ENCODE results near the gene PTPN11. TPM values are rescaled to one million over a fixed set of nuclear protein-coding genes. Genes with fewer than 3 reads are reported as not detected.

Gene PTPN11
- total RNA-seq, 4 donors from 2014 or later, result 90.6 to 136 (median 110) TPM

DNA sequence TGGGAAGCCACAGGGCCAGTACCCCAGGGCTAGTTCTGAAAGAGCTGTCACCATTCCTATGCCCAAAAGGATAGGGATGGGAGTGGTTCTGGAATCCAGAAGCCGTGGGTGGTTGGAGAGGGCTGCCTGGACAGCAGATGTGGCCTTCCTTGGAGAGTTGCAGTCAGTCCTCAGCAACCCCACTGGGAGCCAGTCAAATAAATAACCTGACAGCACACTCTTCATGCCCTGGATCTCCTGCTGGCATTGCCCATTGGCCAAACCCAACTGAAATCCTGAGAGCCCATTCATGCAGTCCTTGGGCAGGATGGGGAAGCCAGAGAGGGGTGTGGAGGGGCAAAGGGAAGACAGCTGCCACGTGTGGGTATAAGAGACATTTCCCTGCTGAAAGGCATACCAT lies 128.2 kb downstream of the PTPN11 start:
- Histone ChIP-seq H3K27ac (no peak overlapping the region), H3K27me3 (no peaks in the 10 kb centered on the region), H3K36me3 (no peaks in the 10 kb centered on the region), H3K4me3 (no peak overlapping the region), H3K9me3 (peaks cover 0 to 2% (median 0%) of the 10 kb centered on the region in 4 donors), H3K4me1 (no peaks in the 10 kb centered on the region)
- WGBS, 2 donors, result 58 to 71% methylated on average over 2 of the region's 2 CpGs
- no peak for DNase-seq (ENCODE audit: low spot score in 2 of 2)
- TF ChIP-seq, protein P1, sequence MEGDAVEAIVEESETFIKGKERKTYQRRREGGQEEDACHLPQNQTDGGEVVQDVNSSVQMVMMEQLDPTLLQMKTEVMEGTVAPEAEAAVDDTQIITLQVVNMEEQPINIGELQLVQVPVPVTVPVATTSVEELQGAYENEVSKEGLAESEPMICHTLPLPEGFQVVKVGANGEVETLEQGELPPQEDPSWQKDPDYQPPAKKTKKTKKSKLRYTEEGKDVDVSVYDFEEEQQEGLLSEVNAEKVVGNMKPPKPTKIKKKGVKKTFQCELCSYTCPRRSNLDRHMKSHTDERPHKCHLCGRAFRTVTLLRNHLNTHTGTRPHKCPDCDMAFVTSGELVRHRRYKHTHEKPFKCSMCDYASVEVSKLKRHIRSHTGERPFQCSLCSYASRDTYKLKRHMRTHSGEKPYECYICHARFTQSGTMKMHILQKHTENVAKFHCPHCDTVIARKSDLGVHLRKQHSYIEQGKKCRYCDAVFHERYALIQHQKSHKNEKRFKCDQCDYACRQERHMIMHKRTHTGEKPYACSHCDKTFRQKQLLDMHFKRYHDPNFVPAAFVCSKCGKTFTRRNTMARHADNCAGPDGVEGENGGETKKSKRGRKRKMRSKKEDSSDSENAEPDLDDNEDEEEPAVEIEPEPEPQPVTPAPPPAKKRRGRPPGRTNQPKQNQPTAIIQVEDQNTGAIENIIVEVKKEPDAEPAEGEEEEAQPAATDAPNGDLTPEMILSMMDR (IDR thresholded peaks at IDR 0.05), result no peak
- TF ChIP-seq EP300 (IDR thresholded peaks at IDR 0.05), result no peak
- TF ChIP-seq POLR2A (IDR thresholded peaks at IDR 0.05), result no peak

DNA sequence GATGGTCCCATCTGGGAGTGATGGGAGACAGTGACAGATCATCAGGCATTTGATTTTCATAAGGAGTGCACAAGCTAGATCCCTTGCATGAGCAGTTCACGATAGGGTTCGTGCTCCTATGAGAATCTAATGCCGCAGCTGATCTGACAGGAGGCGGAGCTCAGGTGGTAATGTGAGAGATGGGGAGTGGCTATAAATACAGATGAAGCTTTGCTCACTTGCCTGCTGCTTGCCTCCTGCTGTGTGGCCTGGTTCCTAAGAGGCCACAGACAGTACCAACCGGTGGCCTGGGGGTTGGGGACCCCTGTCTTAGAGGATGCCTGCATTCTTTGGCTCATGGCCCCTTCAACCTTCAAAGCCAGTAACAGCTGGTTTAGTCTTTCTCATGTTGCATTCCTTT lies 130.3 kb downstream of the PTPN11 start:
- no peak for DNase-seq (ENCODE audit: low spot score in 2 of 2)
- WGBS, 2 donors, result 75 to 76% methylated on average over 5 of the region's 5 CpGs
- Histone ChIP-seq H3K4me1 (no peaks in the 10 kb centered on the region), H3K36me3 (no peaks in the 10 kb centered on the region), H3K4me3 (no peak overlapping the region), H3K27me3 (no peaks in the 10 kb centered on the region), H3K27ac (no peak overlapping the region), H3K9me3 (peaks cover 0 to 12% (median 0%) of the 10 kb centered on the region in 4 donors)
- TF ChIP-seq EP300 (IDR thresholded peaks at IDR 0.05), result no peak
- TF ChIP-seq, protein P1 (IDR thresholded peaks at IDR 0.05), result no peak
- no peak for TF ChIP-seq POLR2A (IDR thresholded peaks at IDR 0.05)

DNA sequence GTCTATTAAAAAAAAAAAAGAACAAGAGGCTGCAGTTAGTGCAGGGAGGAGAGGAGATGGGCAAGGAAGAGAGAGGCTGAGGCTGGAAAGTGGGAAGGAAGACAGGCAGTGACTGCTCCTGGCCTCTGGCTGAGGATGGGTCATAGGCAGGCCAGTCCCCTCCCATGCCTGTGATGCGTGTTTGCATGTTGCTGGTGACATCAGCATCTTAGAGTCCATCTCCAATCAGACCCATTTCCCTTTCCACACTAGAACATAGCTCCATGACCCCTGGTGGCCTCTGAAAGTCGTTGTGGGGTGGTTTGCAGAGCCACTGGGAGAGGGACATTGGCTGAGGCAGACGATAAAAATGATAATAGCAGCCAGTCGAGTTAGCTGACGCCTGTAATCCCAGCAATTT lies 132.9 kb downstream of the PTPN11 start:
- TF ChIP-seq POLR2A (IDR thresholded peaks at IDR 0.05), result no peak
- TF ChIP-seq EP300 (IDR thresholded peaks at IDR 0.05), result no peak
- TF ChIP-seq, protein P1 (IDR thresholded peaks at IDR 0.05), result no peak
- Histone ChIP-seq H3K9me3 (peaks cover 0 to 12% (median 0%) of the 10 kb centered on the region in 4 donors), H3K36me3 (no peaks in the 10 kb centered on the region), H3K27me3 (no peaks in the 10 kb centered on the region), H3K4me3 (no peak overlapping the region), H3K4me1 (no peaks in the 10 kb centered on the region), H3K27ac (no peak overlapping the region)
- WGBS, 2 donors, result 47 to 48% methylated on average over 5 of the region's 5 CpGs
- DNase-seq (ENCODE audit: low spot score in 2 of 2), result no peak

DNA sequence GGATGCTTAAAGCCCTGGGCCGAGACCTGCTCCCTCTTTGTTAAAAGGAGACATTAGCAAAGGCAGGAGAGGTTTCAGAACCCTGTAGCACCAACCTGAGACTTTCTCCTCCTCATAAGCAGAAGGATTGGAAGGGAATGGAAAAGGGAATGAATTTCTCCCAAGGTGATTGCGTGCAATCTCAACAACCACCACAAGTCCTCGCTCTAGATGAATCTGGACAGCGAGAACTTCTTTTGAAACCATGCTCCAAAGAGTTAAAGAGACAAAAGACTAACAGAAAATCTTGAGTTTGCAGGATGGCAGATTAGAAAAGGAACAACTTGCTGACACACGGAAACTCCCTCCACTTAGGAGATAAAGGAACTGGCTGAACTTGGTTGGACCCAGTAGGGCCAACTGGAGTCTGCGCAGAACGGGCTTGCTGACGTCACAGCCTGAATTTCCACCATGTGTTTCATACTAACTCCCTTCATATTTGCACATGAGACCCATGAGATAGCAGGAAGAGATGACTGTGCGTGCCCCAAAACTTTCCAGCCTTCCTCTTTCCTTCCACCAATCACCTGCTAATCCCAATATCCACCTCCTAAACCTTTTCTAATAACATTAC lies 137.0 kb downstream of the PTPN11 start:
- no peaks in the 10 kb centered on the region for H3K36me3 ChIP-seq
- no peak overlapping the region for H3K27ac ChIP-seq
- WGBS, 2 donors, result 77 to 84% methylated on average over 9 of the region's 9 CpGs
- no peaks in the 10 kb centered on the region for H3K27me3 ChIP-seq
- no peak overlapping the region for H3K4me3 ChIP-seq
- peaks cover 0 to 15% (median 0%) of the 10 kb centered on the region in 4 donors for H3K9me3 ChIP-seq
- TF ChIP-seq EP300 (IDR thresholded peaks at IDR 0.05) (no peak), POLR2A (IDR thresholded peaks at IDR 0.05) (no peak)
- TF ChIP-seq, protein P1 (IDR thresholded peaks at IDR 0.05), result no peak
- H3K4me1 ChIP-seq, result no peaks in the 10 kb centered on the region
- no peak for DNase-seq (ENCODE audit: low spot score in 2 of 2)

DNA sequence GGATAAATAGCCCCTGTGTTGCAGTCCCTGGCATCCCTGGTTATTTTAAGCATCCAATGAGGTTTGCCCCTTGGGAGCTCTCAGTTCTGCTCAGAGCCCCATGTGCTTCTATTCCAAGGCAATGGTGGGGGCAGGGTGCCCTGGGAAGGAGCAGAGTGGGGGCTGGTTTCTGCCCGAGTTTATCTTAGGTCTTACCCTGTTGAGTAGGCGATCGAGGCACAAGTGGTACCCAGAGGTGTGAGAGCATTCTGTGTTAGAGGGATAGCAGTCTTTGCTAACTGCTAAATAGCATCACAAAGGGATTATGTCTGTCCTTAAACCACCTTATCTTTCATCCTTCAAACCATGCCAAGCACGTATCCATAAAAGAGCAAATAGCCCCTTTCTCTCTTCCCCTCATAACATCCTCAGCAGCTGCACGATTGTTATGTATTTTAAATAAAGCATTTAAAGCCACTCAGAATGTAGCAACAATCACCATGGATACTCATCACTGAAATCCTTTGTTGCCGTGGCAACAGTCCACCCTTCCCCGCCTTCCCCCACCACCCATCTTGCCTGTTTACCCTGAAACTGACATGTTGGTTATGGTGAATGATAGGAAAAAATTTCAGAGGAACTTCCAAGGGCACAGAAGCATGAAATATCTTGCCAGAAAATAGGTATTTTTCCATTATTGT lies 139.3 kb downstream of the PTPN11 start:
- 57 to 58% methylated on average over 7 of the region's 7 CpGs for WGBS, 2 donors
- no peaks in the 10 kb centered on the region for H3K36me3 ChIP-seq
- H3K4me3 ChIP-seq, result no peak overlapping the region
- TF ChIP-seq POLR2A (IDR thresholded peaks at IDR 0.05) (no peak), EP300 (IDR thresholded peaks at IDR 0.05) (no peak)
- TF ChIP-seq, protein P1 (IDR thresholded peaks at IDR 0.05), result no peak
- H3K4me1 ChIP-seq, result no peaks in the 10 kb centered on the region
- H3K27ac ChIP-seq, result no peak overlapping the region
- DNase-seq (ENCODE audit: low spot score in 2 of 2), result no peak
- H3K27me3 ChIP-seq, result no peaks in the 10 kb centered on the region
- peaks cover 0 to 11% (median 0%) of the 10 kb centered on the region in 4 donors for H3K9me3 ChIP-seq

Measured in tibial nerve (tissue), 4 donors.